Mesodermal cell (in vitro differentiated cells): ENCODE results near the gene PDZD2.

Experiments
- H3K27ac ChIP-seq: 2 replicates; pipeline ENCODE4 v1.7.0; 2013; ENCODE audit warnings: mild to moderate bottlenecking, low read depth, low read length, moderate library complexity; ENCODE audit not compliant: severe bottlenecking
- H3K36me3 ChIP-seq: 2 replicates; pipeline ENCODE4 v1.7.1; 2013; ENCODE audit warnings: mild to moderate bottlenecking, low read length, moderate library complexity; ENCODE audit not compliant: control insufficient read depth, insufficient read depth
- H3K4me1 ChIP-seq: one replicate; pipeline ENCODE4 v1.7.1; 2013; ENCODE audit warnings: mild to moderate bottlenecking, low read length; ENCODE audit not compliant: insufficient read depth, control insufficient read depth, poor library complexity, severe bottlenecking
- H3K4me3 ChIP-seq: 2 replicates; pipeline ENCODE4 v1.7.0; 2013; ENCODE audit warnings: low read length, control low read depth, mild to moderate bottlenecking; ENCODE audit not compliant: insufficient read depth, poor library complexity, severe bottlenecking; ENCODE audit errors: extremely low read depth
- H3K9me3 ChIP-seq: 2 replicates; pipeline ENCODE4 v1.7.1; 2013; ENCODE audit warnings: mild to moderate bottlenecking, low read length, moderate library complexity; ENCODE audit not compliant: control insufficient read depth
- WGBS, 2 experiments: methylation state at CpG; one replicate each; pipeline ENCODE4 v1.1.5; 2013; ENCODE audit warnings: missing lambda C conversion rate in 2 of 2; ENCODE audit not compliant: insufficient coverage in 2 of 2; 5-methylcytosine and 5-hydroxymethylcytosine counted together

The PDZD2 gene

DNA sequence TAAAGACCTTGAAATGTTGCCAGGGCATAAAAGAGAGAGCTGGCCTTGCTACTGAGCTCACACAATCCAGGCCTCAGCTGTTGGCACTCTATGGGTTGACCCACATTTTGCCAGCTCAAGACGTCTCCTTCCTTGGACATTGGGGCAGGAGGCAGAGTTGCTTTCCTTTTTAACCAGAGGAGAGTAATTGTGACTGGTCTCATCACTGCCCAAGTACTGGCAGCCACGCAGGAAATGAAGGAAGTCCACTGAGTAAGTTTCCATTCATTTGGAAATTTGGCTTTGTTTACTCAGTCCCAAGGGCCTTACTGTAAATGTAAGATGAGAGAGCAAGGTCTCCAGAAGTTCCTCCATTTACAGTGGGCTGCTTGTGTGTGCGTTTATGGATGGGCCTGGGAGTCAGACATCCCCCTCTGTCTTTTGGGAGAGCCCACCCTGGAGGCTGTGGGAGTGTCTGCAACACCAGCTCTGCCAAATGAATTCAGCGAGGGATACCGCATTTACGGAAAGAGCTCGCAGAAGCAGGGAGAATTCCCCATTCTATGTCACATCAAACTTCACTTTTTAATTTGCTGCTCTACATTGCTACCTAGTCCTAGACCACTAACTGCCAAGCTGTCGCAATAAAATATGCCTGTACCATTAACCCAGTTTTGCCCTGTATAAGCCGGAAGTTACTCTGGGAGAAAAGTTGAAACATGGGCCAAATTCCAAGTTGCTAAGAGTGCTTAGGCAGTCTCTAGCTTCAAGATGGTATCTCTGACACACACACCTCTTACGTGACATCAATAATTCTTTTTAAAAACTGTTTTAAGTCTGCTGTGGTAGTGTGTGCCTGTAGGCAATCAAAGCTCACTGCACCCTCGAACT is 24.5 kb upstream of the PDZD2 start:
- WGBS, 2 experiments: 68 to 82% methylated on average over 5 to 9 of the region's 11 CpGs
- no peak overlapping the region for H3K27ac ChIP-seq
- H3K4me1 ChIP-seq: peaks cover 10% of the 10 kb centered on the region
- no peaks in the 10 kb centered on the region for H3K9me3 ChIP-seq
- no peaks in the 10 kb centered on the region for H3K36me3 ChIP-seq
- H3K4me3 ChIP-seq: no peak overlapping the region

DNA sequence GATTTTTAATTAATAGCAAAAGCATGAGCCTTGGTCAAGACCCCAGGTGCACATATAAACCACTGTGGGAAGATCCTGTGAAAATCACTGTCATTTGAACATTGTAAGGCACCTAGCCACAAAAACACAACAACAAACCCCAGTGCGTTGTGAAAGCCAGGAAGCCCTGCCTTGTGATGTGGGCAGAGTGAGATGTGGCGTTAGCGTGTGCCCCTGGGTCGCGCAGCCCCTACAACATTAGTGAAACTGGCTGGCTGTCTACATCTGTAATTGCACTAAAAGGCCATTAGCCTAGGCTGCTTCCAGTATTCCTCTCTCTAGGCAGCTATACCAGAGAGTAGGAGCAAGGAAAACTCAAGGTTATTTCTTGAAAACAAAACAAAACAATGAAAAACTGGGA is 21.1 kb upstream of the PDZD2 start:
- Histone ChIP-seq H3K36me3 (no peaks in the 10 kb centered on the region), H3K4me3 (no peak overlapping the region), H3K4me1 (peaks cover 10% of the 10 kb centered on the region), H3K27ac (no peak overlapping the region), H3K9me3 (no peaks in the 10 kb centered on the region)
- 81 to 92% methylated on average over 4 to 5 of the region's 5 CpGs for WGBS, 2 experiments

DNA sequence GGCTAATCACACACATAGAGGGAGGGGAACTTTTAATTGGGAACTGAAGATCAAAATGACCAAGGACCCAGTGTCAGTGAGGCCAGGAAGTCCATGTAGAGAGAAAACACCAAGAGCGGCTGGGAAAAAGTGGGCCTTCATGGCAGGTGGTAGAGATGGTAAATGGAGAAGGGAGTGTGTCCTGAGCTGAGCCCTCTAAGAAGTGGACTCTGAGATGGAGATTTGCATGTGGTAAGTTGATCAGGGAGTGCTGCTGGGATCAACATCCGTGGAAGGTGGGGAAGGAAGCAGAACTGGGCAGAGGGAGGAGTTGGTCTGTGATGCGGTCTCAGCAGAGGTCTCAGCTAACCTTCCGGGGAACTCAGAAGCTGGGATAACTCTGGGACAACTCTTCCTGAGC is 18.9 kb upstream of the PDZD2 start:
- Histone ChIP-seq H3K36me3 (no peaks in the 10 kb centered on the region), H3K4me1 (no peaks in the 10 kb centered on the region), H3K9me3 (no peaks in the 10 kb centered on the region), H3K4me3 (no peak overlapping the region), H3K27ac (no peak overlapping the region)
- 73 to 75% methylated on average over 2 to 3 of the region's 4 CpGs for WGBS, 2 experiments

DNA sequence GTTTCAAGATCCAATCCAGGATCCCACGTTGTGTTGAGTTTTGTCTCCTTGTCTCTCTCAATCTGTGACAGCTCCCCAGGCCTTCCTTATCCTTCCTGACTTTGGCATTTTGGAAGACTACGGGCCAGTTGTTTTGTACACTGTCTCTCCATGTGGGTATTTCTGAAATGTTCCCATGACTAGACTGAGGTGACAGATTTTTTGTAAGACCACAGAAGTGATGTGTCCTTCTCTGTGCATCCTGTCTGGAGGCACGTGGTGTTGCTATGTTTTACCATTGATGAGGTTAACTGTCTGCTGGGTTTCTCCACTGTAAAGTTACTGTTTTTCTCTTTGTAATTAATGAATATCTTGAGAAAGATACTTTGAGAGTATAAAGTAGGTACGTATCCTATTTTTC is 15.7 kb upstream of the PDZD2 start:
- no peaks in the 10 kb centered on the region for H3K36me3 ChIP-seq
- no peaks in the 10 kb centered on the region for H3K9me3 ChIP-seq
- H3K4me1 ChIP-seq: no peaks in the 10 kb centered on the region
- 57 to 100% methylated on average over 1 of the region's 4 CpGs for WGBS, 2 experiments
- H3K4me3 ChIP-seq: no peak overlapping the region
- no peak overlapping the region for H3K27ac ChIP-seq

DNA sequence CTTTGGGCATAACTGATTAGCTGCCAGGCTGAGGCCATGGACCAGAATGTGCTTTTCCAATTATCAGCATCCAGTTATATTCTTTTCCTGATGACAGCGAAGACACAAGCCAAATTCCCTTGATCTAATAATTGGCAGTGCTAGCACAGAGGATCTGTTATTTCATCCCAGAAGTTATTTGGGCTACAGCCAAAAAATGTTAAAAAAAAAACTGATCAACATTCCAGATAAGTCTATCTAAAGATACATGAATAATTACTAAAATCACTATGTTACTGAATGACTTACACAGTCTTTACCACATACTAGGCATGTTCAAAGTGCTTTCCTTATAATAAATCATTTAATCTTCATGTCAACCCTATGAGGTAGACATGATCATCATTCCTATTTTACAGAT is 13.5 kb upstream of the PDZD2 start:
- Histone ChIP-seq H3K4me1 (no peaks in the 10 kb centered on the region), H3K4me3 (no peak overlapping the region), H3K36me3 (no peaks in the 10 kb centered on the region), H3K27ac (no peak overlapping the region), H3K9me3 (no peaks in the 10 kb centered on the region)
- 86% methylated on average over 1 of the region's 1 CpG; no CpG with 5 or more reads in 1 of the 2 experiments for WGBS, 2 experiments

DNA sequence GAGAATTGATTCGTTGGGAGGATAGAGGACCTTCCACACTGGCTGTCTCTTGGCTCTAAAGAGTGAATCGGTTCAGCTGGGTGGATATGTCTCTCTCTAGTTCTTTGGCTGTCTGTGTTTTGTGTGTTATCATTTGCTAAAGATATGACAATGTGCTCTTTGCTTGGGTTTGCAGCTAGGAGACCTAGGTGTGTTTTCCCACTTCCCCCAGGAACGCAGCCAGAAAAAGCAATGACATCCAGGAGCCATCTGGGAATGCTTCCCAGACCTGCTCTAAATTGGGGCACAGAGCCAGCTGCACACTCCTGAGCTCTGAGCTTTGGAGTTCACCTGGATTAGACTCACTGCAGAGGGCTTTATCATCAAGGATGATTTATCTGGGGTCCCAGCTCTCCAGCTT is 12.8 kb upstream of the PDZD2 start:
- 84 to 94% methylated on average over 3 of the region's 3 CpGs for WGBS, 2 experiments
- no peak overlapping the region for H3K4me3 ChIP-seq
- no peaks in the 10 kb centered on the region for H3K36me3 ChIP-seq
- H3K4me1 ChIP-seq: no peaks in the 10 kb centered on the region
- H3K9me3 ChIP-seq: no peaks in the 10 kb centered on the region
- H3K27ac ChIP-seq: no peak overlapping the region

DNA sequence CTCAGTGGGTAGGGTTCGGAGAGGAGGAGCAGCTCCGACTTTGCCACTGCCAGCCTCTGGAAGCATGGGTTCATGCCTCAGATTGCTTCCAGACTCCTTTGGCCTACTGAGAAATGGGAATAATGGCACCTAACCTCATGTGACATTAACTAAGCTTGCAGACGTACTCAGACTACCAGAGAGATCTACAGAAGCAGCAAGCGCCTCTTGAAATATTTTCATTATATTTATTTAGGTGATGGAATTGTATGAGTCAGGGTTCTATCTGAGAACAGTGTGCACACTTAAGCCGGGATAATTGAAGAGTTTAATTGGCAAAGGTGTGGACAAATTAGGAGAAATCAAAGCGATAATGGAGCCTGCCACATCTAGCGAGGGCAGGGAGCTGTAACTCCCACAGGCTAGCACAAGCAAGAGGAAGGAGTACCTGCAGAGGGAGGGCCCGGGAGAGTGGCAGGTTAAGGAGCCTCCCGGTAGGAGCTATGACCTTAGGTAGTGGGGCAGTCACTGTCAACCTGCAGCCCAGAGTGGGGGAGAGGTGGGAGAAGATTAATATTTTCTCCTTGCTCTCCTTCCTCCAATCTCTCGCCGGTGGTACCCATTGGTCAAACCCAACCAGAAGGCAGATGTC is 12.2 kb upstream of the PDZD2 start:
- no peaks in the 10 kb centered on the region for H3K4me1 ChIP-seq
- H3K27ac ChIP-seq: no peak overlapping the region
- WGBS, 2 experiments: 83 to 85% methylated on average over 6 to 7 of the region's 11 CpGs
- H3K36me3 ChIP-seq: no peaks in the 10 kb centered on the region
- H3K9me3 ChIP-seq: no peaks in the 10 kb centered on the region
- H3K4me3 ChIP-seq: no peak overlapping the region

DNA sequence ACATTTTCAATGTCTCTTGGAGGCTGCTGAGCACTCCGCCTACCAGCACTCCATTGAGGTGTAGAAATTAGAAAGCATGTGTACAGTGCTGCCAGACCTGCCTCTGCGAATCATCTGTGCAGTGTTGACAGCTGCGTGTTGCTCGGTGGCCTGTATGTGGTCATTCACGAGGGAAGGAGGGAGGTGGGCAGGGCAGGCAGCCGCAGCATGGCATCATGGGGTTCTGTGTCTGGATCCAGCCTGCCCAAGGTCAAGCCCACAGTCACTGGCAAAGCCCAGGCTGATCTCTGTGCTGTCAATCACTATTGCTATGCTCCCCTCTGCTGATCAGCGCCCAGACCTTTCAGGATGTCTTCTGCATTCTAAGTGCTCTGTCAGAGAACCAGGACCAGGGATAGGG is 8.0 kb upstream of the PDZD2 start:
- 77 to 82% methylated on average over 7 of the region's 7 CpGs for WGBS, 2 experiments

DNA sequence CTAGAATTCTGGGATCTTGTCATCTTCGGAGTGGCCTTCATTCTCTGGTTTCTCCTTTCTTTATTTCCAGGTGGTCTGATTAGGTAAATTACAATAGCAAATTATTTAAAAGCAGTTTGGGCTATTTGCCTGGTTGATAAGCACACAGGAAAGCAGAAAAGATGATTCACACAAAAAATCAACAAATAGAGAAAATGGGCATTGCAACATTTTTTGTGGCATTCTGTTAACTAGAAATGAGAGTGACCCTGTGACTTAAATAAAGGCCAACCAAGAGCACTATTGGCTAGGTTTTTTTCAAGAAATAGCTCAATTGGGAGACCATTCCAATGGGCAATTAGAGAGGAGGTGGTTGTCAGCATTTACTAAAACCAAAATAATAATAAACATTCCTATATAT is 6.5 kb upstream of the PDZD2 start:
- no CpG with 5 or more reads among the region's 1 CpG for WGBS, 2 experiments
- no peaks in the 10 kb centered on the region for H3K36me3 ChIP-seq
- no peak overlapping the region for H3K4me3 ChIP-seq
- H3K4me1 ChIP-seq: no peaks in the 10 kb centered on the region
- no peaks in the 10 kb centered on the region for H3K9me3 ChIP-seq
- no peak overlapping the region for H3K27ac ChIP-seq

More for the DNA sequence above, 8.0 kb upstream of the PDZD2 start:
- Histone ChIP-seq H3K4me3 (no peak overlapping the region), H3K27ac (no peak overlapping the region), H3K36me3 (no peaks in the 10 kb centered on the region), H3K9me3 (no peaks in the 10 kb centered on the region), H3K4me1 (no peaks in the 10 kb centered on the region)

DNA sequence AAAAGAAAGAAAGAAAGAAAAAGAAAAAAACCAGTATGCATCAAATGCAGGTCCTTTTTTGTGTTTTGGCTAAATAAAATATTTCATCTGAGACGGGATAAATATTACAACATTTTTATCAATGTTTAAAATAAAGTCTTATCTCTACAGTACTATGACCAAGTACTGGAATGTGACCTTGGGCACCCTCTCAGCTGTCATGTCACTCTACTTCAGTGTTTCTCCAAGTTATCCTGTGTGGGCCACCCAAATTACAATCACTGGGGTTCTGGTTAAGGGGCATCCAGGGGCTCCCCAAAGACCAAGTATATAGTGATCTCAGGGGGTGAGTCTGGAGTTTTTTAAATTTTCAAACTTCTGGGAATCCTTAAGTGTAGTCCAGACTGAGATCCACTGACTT is 3.5 kb upstream of the PDZD2 start:
- no peaks in the 10 kb centered on the region for H3K9me3 ChIP-seq
- H3K36me3 ChIP-seq: no peaks in the 10 kb centered on the region
- no peak overlapping the region for H3K4me3 ChIP-seq
- no peak overlapping the region for H3K27ac ChIP-seq
- H3K4me1 ChIP-seq: peaks cover 6% of the 10 kb centered on the region
- WGBS, 2 experiments: no CpG with 5 or more reads among the region's 1 CpG

DNA sequence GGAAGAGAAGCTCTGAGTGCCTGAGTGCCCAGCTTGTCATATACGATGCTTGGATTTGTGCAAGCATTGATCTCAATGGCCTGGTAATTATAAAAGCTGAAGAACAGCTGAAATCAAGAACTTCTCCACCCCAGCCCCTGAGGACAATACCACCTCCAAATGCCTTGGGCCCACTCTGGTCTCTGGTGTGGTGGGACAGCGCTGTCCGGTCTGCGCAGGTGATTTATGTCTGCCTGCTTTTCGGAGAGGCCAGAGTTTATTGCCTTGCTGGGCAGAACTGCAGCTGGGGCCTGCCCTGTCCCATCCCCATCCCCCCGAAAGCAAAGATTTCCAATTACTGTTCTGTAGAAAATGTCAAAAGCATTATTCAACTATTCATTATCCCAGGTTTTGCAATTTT is 1.1 kb upstream of the PDZD2 start:
- Histone ChIP-seq H3K36me3 (no peaks in the 10 kb centered on the region), H3K9me3 (no peaks in the 10 kb centered on the region), H3K4me1 (peaks cover 6% of the 10 kb centered on the region), H3K27ac (no peak overlapping the region), H3K4me3 (no peak overlapping the region)
- 80% methylated on average over 4 of the region's 6 CpGs; no CpG with 5 or more reads in 1 of the 2 experiments for WGBS, 2 experiments
